B cell (primary cell): ENCODE results near the gene ANKRD11. TPM values are rescaled to one million over a fixed set of nuclear protein-coding genes. Genes with fewer than 3 reads are reported as not detected.

Source experiments
- ATAC-seq: fragments of 200-7000 bp; cut with Tn5 transposase; one replicate; pipeline ENCODE4 v1.10.0; 2021; ENCODE audit warnings: low read depth, mild to moderate bottlenecking, moderate number of reproducible peaks, moderate library complexity
- CTCF ChIA-PET: fragments of 350-600 bp; sonication (Branson Sonifier 250); formaldehyde crosslinking; loops from one replicate; lab custom pipeline; 2021; ENCODE audit warnings: antibody characterized with exemption, inconsistent platforms; lab: Charles Lee
- POLR2A ChIA-PET: fragments of 350-600 bp; sonication (Branson Sonifier 250); formaldehyde crosslinking; loops from one replicate; lab custom pipeline; 2021; ENCODE audit warnings: antibody characterized with exemption; lab: Charles Lee
- DNase-seq: peaks from one replicate; pipeline ENCODE4 v3.0.0; 2013
- H2AFZ ChIP-seq: 2 replicates; pipeline ENCODE4 v1.6.1; 2012; ENCODE audit warnings: mild to moderate bottlenecking, low read depth, low read length; ENCODE audit not compliant: insufficient read depth, poor library complexity, severe bottlenecking
- H3K27ac ChIP-seq, 2 donors: 1 replicate in 1 of 2; 2 replicates in 1 of 2; pipeline ENCODE4 v1.5.1; 2012 to 2013; ENCODE audit warnings: low read length in 2 of 2, mild to moderate bottlenecking in 2 of 2, moderate library complexity in 1 of 2
- H3K27me3 ChIP-seq, 4 experiments: fragments of 200-600 bp in 1 of 4; sonication (generic) in 1 of 4; replicated peaks in 1 of 4; 1 replicate in 2 of 4; 2 replicates in 2 of 4; pipeline versions ENCODE4 v1.6.1 to v1.7.0; 2013 to 2016; ENCODE audit warnings: low read length in 3 of 4, mild to moderate bottlenecking in 2 of 4, mixed read lengths in 1 of 4, moderate library complexity in 1 of 4; ENCODE audit not compliant: insufficient read depth in 4 of 4, control insufficient read depth in 3 of 4; ENCODE audit errors: control extremely low read depth in 1 of 4
- H3K36me3 ChIP-seq, 2 experiments: replicated peaks in 1 of 2; 1 replicate in 1 of 2; 2 replicates in 1 of 2; pipeline versions ENCODE4 v1.6.1 to v1.7.1; 2013; ENCODE audit warnings: low read length in 1 of 2; ENCODE audit not compliant: insufficient read depth in 2 of 2, control insufficient read depth in 1 of 2; ENCODE audit errors: control extremely low read depth in 1 of 2, extremely low read depth in 1 of 2
- H3K4me1 ChIP-seq, 2 donors: fragments of 200-600 bp in 1 of 2; sonication (generic) in 1 of 2; 1 replicate in 1 of 2; 2 replicates in 1 of 2; pipeline versions ENCODE4 v1.5.1 to v1.6.1; 2013 to 2017; ENCODE audit warnings: low read length in 2 of 2; ENCODE audit not compliant: control insufficient read depth in 2 of 2, insufficient read depth in 2 of 2
- H3K4me2 ChIP-seq: replicated peaks from 2 replicates; pipeline ENCODE3; 2012; ENCODE audit warnings: mild to moderate bottlenecking, low read depth, low read length; ENCODE audit not compliant: poor library complexity, severe bottlenecking
- H3K4me3 ChIP-seq, 5 experiments: fragments of 200-600 bp in 1 of 5; sonication (generic) in 1 of 5; 1 replicate in 3 of 5; 2 replicates in 2 of 5; pipeline versions ENCODE4 v1.5.1 to v1.7.0; 2011 to 2016; ENCODE audit warnings: low read length in 4 of 5, mild to moderate bottlenecking in 4 of 5, low read depth in 2 of 5, control low read depth in 1 of 5, moderate library complexity in 1 of 5; ENCODE audit not compliant: insufficient read depth in 1 of 5; ENCODE audit errors: control extremely low read depth in 1 of 5, extremely low read depth in 1 of 5
- H3K79me2 ChIP-seq: fragments of 200-600 bp; sonication (generic); one replicate; pipeline ENCODE4 v1.6.0; 2016; ENCODE audit warnings: low read length; ENCODE audit not compliant: control insufficient read depth, insufficient read depth
- H3K9ac ChIP-seq: fragments of 200-600 bp; sonication (generic); 2 replicates; pipeline ENCODE4 v1.6.1; 2017; ENCODE audit warnings: mild to moderate bottlenecking, low read length, moderate library complexity
- H3K9me3 ChIP-seq, 3 donors: one replicate each; pipeline versions ENCODE4 v1.6.1 to v1.7.1; 2013; ENCODE audit warnings: low read length in 2 of 3; ENCODE audit not compliant: control insufficient read depth in 2 of 3, insufficient read depth in 1 of 3; ENCODE audit errors: control extremely low read depth in 1 of 3
- H4K20me1 ChIP-seq: 2 replicates; pipeline ENCODE4 v1.6.0; 2012; ENCODE audit warnings: mild to moderate bottlenecking, low read length; ENCODE audit not compliant: insufficient read depth, control insufficient read depth, poor library complexity, severe bottlenecking
- H3K27ac Mint-ChIP-seq: one replicate; pipeline ENCODE4 v1.8.0; 2021; ENCODE audit warnings: mixed read lengths
- H3K27me3 Mint-ChIP-seq: one replicate; pipeline ENCODE4 v1.8.0; 2021; ENCODE audit warnings: mixed read lengths
- H3K4me1 Mint-ChIP-seq: one replicate; pipeline ENCODE4 v1.8.0; 2021; ENCODE audit warnings: mixed read lengths
- H3K4me3 Mint-ChIP-seq: one replicate; pipeline ENCODE4 v1.8.0; 2021; ENCODE audit warnings: mixed read lengths
- H3K9me3 Mint-ChIP-seq: one replicate; pipeline ENCODE4 v1.8.0; 2022; ENCODE audit warnings: mixed read lengths; ENCODE audit not compliant: insufficient read depth
- CTCF ChIP-seq: fragments of 200-600 bp; IDR thresholded peaks from one replicate; pipeline ENCODE4 v1.8.0; 2022; ENCODE audit warnings: antibody characterized with exemption, mild to moderate bottlenecking
- EZH2 ChIP-seq: IDR thresholded peaks from 2 replicates; pipeline ENCODE4 v1.6.1; 2012; ENCODE audit warnings: borderline replicate concordance, low read depth, mild to moderate bottlenecking, moderate library complexity, low read length; ENCODE audit not compliant: insufficient read depth, poor library complexity, severe bottlenecking
- WGBS: methylation state at CpG from one replicate; pipeline ENCODE4 v1.1.5; 2013; ENCODE audit warnings: missing lambda C conversion rate; ENCODE audit not compliant: insufficient coverage; 5-methylcytosine and 5-hydroxymethylcytosine counted together
- intact Hi-C: fragments of 100-400 bp; cut with micrococcal nuclease; formaldehyde crosslinking; loops from one replicate; pipeline ENCODE4 v1.10.0; 2022
- polyA plus RNA-seq: library from polyadenylated mRNA; depleted of rRNA; stranded (reverse); fragments of >200 nt; gene quantifications from 2 replicates; pipeline ENCODE4 v1.2.3, GENCODE V29; 2012
- total RNA-seq, 2 donors: library from RNA; stranded (reverse); fragments of 120-200 nt in 1 of 2; gene quantifications; 1 replicate in 1 of 2; 2 replicates in 1 of 2; pipeline versions ENCODE4 v1.2.3 to v1.2.4, GENCODE V29; 2013 to 2022

Gene ANKRD11
- total and polyA plus RNA-seq, 2 donors (not counting 1 experiment from before 2014, with no cell fraction given) = 67.9 to 314 TPM

DNA sequence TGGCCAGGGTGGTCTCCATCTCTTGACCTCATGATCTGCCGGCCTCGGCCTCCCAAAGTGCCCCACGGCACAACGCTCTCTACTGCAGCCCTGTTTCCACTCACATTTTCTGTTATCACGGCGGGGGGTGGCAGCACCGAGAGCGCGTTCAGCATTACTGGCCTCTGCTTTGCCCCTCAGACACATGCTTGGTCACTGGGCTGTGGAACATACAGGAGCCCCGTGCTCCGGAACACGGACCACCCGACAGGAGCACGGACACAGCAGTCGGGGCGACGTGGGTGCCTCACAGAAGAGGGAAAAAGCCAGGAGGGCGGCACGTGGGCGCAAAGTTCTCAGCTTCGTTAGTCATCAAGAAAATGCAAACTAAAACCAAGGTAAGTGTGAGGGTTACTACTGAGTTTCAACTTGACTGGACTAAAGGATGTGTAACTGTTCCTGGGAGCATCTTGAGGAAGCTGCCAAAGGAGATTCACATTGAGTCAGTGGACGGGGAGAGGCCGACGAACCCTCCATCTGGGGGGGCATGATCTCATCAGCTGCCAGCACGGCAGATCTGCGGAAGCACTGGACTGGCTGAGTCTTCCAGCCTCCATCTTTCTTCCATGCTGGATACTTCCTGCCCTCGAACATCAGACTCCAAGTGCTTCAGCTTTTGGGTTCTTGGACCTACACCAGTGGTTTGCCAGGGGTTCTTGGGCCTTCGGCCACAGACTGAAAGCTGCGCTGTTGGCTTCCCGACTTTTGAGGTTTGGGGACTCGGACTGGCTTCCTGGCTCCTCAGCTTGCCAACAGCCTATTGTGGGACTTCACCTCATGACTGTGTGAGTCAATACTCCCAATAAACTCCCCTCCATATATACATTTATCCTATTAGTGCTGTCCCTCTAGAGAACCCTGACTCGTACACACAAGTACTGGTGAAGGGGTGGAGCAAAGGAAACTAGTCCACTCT lies 166.0 kb downstream of the ANKRD11 start:
- DNase-seq (no peak), ATAC-seq (no peak)
- Histone ChIP-seq H3K4me1 (peaks cover 31 to 65% of the 10 kb centered on the region in 2 donors), H3K27me3 (no peaks in the 10 kb centered on the region), H3K36me3 (peaks cover 0 to 26% of the 10 kb centered on the region in 2 experiments), H3K9ac (no peak overlapping the region), H3K4me2 (no peak overlapping the region), H3K27ac (no peak overlapping the region), H2AFZ (no peak overlapping the region), H3K79me2 (peaks cover 100% of the 10 kb centered on the region), H3K9me3 (no peaks in the 10 kb centered on the region), H3K4me3 (no peak overlapping the region), H4K20me1 (peaks cover 97% of the 10 kb centered on the region)
- ChIA-PET CTCF (interaction anchor here (1.7 kb wide), 1 partner anchor 233 kb away, joined by 5 read pairs; no protein-coding TSS in a partner anchor), POLR2A (no interaction called here)
- intact Hi-C loops = no loop called here
- peaks cover 80% of the 10 kb centered on the region for H3K4me1 Mint-ChIP-seq
- peak overlapping the region; percentile 2 for H3K4me3 Mint-ChIP-seq
- peak overlapping the region; percentile 11 for H3K27ac Mint-ChIP-seq
- TF ChIP-seq CTCF = no peak
- TF ChIP-seq EZH2 = no peak
- 90% methylated on average over 30 of the region's 32 CpGs for WGBS
- H3K27me3 Mint-ChIP-seq = no peaks in the 10 kb centered on the region
- no peaks in the 10 kb centered on the region for H3K9me3 Mint-ChIP-seq
